Measurements from ENCODE around the gene HEBP2. TPM values are rescaled to one million over a fixed set of nuclear protein-coding genes. Genes with fewer than 3 reads are reported as not detected.
A peak's percentile ranks its signal among the peaks of the same experiment; 100 is the strongest.

Gene HEBP2
- total and polyA plus RNA-seq, 2 of the 13 experiments (the other 11 are each of a cell fraction or from before 2014, with no cell fraction given): 16.0 to 72.8 TPM

DNA sequence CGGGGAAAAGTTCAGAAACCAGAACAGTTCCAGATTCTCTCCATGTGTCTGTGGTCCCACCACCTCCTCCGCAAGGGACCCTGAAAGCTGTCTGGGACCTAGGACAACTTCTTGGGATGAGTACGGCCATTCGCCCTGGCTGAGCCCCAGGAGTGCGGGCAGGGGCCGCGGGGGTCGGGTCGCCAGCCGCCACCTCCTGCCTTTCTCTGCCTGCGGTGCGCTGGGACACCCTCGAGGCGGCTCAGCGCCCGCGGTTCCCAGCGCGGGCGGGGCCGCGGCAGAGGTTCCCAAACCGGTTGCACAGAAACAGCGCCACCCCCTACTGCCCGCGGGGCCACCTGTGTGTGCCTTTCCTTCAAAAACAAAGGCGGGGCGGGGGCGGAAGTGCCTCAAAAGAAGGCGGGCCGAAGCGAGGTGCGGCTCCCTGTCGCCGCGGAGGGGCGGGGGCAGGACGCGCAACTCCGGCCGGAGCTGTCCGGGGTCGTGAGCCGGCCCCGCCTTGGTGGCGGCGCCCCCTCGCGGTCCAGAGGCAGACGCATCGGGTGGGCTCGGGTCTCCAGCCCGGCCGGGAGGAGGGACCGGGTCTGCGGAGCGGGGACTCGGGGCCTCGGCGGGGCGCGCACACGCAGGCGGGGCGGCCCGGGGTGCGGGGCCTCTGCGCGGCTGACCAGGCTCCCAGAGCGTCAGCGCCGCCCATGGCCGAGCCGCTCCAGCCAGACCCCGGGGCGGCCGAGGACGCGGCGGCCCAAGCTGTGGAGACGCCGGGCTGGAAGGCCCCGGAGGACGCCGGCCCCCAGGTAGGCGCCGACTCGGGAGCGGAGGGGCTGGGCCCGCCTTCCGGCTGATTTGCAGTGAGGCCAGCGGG lies at the start of gene HEBP2 (continued):
- TF ChIP-seq, protein P1, sequence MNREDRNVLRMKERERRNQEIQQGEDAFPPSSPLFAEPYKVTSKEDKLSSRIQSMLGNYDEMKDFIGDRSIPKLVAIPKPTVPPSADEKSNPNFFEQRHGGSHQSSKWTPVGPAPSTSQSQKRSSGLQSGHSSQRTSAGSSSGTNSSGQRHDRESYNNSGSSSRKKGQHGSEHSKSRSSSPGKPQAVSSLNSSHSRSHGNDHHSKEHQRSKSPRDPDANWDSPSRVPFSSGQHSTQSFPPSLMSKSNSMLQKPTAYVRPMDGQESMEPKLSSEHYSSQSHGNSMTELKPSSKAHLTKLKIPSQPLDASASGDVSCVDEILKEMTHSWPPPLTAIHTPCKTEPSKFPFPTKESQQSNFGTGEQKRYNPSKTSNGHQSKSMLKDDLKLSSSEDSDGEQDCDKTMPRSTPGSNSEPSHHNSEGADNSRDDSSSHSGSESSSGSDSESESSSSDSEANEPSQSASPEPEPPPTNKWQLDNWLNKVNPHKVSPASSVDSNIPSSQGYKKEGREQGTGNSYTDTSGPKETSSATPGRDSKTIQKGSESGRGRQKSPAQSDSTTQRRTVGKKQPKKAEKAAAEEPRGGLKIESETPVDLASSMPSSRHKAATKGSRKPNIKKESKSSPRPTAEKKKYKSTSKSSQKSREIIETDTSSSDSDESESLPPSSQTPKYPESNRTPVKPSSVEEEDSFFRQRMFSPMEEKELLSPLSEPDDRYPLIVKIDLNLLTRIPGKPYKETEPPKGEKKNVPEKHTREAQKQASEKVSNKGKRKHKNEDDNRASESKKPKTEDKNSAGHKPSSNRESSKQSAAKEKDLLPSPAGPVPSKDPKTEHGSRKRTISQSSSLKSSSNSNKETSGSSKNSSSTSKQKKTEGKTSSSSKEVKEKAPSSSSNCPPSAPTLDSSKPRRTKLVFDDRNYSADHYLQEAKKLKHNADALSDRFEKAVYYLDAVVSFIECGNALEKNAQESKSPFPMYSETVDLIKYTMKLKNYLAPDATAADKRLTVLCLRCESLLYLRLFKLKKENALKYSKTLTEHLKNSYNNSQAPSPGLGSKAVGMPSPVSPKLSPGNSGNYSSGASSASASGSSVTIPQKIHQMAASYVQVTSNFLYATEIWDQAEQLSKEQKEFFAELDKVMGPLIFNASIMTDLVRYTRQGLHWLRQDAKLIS (CRISPR knock-in tag; IDR thresholded peaks at IDR 0.05): no peak
- TF ChIP-seq SIN3A (IDR thresholded peaks at IDR 0.05; ENCODE audit: borderline replicate concordance, low read depth, low read length) (peak; percentile 67; the same call in 1 of the 2 replicates), NFIB (CRISPR knock-in tag; IDR thresholded peaks at IDR 0.05; ENCODE audit: borderline replicate concordance) (no peak), ZBTB21 (CRISPR knock-in tag; IDR thresholded peaks at IDR 0.05) (no peak), TERF1 (CRISPR knock-in tag; IDR thresholded peaks at IDR 0.05) (0 out of 2 replicates have a peak, but pooled peaks have one; percentile 56), ZMAT5 (CRISPR knock-in tag; IDR thresholded peaks at IDR 0.05; ENCODE audit: borderline replicate concordance, low read depth) (no peak), PPARG (CRISPR knock-in tag; conservative IDR thresholded peaks at IDR 0.05) (no peak; the same call in 1 of the 2 replicates), ZSCAN29 (CRISPR knock-in tag; conservative IDR thresholded peaks at IDR 0.05) (peak; percentile 97), YY1 (IDR thresholded peaks at IDR 0.05; ENCODE audit: insufficient read depth, insufficient replicate concordance, low read depth, low read length) (peak; percentile 68)
- TF ChIP-seq, protein P2, sequence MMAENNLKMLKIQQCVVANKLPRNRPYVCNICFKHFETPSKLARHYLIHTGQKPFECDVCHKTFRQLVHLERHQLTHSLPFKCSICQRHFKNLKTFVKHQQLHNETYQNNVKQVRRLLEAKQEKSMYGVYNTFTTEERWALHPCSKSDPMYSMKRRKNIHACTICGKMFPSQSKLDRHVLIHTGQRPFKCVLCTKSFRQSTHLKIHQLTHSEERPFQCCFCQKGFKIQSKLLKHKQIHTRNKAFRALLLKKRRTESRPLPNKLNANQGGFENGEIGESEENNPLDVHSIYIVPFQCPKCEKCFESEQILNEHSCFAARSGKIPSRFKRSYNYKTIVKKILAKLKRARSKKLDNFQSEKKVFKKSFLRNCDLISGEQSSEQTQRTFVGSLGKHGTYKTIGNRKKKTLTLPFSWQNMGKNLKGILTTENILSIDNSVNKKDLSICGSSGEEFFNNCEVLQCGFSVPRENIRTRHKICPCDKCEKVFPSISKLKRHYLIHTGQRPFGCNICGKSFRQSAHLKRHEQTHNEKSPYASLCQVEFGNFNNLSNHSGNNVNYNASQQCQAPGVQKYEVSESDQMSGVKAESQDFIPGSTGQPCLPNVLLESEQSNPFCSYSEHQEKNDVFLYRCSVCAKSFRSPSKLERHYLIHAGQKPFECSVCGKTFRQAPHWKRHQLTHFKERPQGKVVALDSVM (CRISPR knock-in tag; IDR thresholded peaks at IDR 0.05): peak; percentile 74
- TF ChIP-seq, protein P3, sequence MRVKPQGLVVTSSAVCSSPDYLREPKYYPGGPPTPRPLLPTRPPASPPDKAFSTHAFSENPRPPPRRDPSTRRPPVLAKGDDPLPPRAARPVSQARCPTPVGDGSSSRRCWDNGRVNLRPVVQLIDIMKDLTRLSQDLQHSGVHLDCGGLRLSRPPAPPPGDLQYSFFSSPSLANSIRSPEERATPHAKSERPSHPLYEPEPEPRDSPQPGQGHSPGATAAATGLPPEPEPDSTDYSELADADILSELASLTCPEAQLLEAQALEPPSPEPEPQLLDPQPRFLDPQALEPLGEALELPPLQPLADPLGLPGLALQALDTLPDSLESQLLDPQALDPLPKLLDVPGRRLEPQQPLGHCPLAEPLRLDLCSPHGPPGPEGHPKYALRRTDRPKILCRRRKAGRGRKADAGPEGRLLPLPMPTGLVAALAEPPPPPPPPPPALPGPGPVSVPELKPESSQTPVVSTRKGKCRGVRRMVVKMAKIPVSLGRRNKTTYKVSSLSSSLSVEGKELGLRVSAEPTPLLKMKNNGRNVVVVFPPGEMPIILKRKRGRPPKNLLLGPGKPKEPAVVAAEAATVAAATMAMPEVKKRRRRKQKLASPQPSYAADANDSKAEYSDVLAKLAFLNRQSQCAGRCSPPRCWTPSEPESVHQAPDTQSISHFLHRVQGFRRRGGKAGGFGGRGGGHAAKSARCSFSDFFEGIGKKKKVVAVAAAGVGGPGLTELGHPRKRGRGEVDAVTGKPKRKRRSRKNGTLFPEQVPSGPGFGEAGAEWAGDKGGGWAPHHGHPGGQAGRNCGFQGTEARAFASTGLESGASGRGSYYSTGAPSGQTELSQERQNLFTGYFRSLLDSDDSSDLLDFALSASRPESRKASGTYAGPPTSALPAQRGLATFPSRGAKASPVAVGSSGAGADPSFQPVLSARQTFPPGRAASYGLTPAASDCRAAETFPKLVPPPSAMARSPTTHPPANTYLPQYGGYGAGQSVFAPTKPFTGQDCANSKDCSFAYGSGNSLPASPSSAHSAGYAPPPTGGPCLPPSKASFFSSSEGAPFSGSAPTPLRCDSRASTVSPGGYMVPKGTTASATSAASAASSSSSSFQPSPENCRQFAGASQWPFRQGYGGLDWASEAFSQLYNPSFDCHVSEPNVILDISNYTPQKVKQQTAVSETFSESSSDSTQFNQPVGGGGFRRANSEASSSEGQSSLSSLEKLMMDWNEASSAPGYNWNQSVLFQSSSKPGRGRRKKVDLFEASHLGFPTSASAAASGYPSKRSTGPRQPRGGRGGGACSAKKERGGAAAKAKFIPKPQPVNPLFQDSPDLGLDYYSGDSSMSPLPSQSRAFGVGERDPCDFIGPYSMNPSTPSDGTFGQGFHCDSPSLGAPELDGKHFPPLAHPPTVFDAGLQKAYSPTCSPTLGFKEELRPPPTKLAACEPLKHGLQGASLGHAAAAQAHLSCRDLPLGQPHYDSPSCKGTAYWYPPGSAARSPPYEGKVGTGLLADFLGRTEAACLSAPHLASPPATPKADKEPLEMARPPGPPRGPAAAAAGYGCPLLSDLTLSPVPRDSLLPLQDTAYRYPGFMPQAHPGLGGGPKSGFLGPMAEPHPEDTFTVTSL (CRISPR knock-in tag; IDR thresholded peaks at IDR 0.05; ENCODE audit: borderline replicate concordance): peak; percentile 60; the same call in 1 of the 2 replicates
